GM12864 (cell line): Measurements from ENCODE around the gene NUB1.

Source experiments
- DNase-seq: peaks from one replicate; pipeline ENCODE4 v3.0.0-alpha.2; 2011; ENCODE audit warnings: low read depth
- H3K4me3 ChIP-seq: 2 replicates; pipeline ENCODE4 v1.5.1; 2011; ENCODE audit warnings: mild to moderate bottlenecking, low read depth, low read length, control low read depth
- TF ChIP-seq, protein P1 (sequence below): IDR thresholded peaks from 2 replicates; pipeline ENCODE4 v1.5.1; 2011; ENCODE audit warnings: low read depth, mild to moderate bottlenecking, moderate library complexity, low read length, control low read depth, inconsistent platforms; ENCODE audit errors: missing control alignments

Gene NUB1

DNA sequence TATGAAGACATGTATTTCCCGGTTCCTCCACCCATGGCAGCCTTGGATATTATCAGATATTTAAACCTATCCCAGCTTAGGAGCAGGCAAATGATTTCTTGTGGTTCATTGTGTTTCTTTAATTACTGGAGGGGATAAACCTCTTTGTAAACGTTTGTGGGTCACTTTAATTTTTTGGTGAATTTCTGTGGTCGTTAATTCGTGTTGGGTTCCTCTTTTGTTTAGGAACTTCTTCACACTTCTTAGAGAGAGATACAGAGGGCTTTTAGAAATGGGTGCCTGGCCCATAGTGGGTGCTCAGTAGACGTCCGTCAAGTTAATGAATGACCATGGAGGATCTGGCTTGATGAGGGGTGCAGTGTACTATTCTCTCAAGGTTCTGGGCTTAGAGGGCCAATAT lies 27.2 kb upstream of the NUB1 start:
- TF ChIP-seq, protein P1, sequence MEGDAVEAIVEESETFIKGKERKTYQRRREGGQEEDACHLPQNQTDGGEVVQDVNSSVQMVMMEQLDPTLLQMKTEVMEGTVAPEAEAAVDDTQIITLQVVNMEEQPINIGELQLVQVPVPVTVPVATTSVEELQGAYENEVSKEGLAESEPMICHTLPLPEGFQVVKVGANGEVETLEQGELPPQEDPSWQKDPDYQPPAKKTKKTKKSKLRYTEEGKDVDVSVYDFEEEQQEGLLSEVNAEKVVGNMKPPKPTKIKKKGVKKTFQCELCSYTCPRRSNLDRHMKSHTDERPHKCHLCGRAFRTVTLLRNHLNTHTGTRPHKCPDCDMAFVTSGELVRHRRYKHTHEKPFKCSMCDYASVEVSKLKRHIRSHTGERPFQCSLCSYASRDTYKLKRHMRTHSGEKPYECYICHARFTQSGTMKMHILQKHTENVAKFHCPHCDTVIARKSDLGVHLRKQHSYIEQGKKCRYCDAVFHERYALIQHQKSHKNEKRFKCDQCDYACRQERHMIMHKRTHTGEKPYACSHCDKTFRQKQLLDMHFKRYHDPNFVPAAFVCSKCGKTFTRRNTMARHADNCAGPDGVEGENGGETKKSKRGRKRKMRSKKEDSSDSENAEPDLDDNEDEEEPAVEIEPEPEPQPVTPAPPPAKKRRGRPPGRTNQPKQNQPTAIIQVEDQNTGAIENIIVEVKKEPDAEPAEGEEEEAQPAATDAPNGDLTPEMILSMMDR = no peak
- DNase-seq = no peak
- no peak overlapping the region for H3K4me3 ChIP-seq

DNA sequence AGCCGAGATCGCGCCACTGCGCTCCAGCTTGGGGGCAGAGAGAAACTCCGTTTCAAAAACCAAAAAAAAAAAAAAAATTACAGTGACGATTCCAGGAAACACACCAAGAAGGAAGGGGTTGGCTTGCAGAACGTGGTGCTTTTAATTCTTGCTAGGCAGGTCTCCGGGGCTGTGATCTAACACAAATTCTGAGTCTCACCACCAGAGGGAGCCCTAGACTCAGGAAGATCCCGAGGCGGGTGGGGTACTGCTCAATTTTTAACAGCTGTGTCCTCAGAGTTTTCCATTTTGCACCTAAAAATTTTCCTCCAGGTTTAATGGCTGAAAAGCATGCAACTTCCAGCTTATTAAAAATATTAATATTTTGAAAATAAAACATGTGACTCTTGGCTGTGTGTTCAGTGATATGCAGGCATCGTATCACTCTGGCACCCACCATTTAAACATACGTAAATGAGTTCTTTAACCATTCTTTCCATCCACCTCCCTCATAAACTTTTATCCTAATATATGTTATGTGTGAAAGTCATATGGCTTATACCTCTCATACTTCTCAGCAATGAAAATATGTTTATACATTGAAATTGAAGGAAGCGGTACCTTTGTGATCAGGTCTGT lies 26.5 kb upstream of the NUB1 start:
- TF ChIP-seq, protein P1 = peak; percentile 73
- no peak for DNase-seq
- H3K4me3 ChIP-seq = no peak overlapping the region

DNA sequence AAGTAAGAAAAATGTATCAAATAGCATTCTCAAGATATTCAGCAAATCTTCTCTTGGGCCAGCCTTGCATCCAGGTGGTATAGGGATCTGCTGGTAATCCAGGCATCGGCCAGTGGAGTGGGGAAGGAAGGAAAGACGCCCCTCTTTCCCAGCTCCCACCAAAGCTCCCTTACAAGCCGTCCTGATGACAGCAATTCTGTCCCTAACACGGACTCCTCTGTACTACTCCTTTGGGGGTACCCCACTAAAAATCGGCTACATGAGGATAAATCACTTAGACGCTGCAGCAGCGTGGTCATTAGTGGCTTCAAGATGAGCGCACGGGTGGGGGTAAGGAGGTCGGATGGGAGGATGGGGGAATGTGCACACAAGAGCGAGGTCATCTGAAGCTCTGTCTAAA lies 24.7 kb upstream of the NUB1 start:
- H3K4me3 ChIP-seq = no peak overlapping the region
- TF ChIP-seq, protein P1 = no peak
- DNase-seq = no peak

DNA sequence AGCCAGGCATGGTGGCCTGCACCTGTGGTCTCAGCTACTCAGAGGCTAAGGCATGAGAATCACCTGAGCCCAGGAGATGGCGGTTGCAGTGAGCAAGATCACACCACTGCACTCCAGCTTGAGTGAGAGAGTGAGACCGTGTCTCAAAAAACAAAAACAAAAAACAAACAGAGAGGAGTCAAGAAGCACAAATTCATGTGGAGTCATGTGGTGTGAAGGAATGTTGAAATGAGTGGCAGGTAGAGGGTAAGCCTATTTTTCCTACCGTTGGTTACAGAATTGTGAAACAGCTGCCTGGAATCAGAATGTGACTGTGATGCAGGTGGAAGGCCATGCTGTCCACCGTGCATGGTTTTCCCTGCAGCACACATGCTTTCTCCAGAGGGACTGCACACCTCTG lies 23.7 kb upstream of the NUB1 start:
- DNase-seq = no peak

DNA sequence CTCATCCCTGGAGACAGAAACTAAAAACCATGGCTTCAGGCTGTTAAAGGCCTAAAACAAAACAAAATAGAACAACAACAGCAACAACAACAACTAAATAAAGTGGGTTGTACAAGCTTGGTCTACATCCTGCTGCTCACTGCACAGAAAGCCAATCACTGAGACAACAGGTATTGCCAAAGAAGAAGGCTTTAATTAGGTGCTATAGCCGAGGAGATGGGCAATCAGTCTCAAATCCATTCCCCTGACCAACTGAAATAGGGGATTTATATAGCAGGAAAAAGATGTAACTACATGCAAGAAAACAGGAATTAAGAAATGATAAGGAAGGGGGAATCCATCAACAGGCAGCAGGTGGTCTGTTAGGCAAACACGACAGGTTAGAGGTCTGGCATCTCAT lies 22.4 kb upstream of the NUB1 start:
- H3K4me3 ChIP-seq = no peak overlapping the region
- TF ChIP-seq, protein P1 = no peak
- no peak for DNase-seq

More for the DNA sequence above, 23.7 kb upstream of the NUB1 start:
- no peak overlapping the region for H3K4me3 ChIP-seq
- TF ChIP-seq, protein P1 = no peak

DNA sequence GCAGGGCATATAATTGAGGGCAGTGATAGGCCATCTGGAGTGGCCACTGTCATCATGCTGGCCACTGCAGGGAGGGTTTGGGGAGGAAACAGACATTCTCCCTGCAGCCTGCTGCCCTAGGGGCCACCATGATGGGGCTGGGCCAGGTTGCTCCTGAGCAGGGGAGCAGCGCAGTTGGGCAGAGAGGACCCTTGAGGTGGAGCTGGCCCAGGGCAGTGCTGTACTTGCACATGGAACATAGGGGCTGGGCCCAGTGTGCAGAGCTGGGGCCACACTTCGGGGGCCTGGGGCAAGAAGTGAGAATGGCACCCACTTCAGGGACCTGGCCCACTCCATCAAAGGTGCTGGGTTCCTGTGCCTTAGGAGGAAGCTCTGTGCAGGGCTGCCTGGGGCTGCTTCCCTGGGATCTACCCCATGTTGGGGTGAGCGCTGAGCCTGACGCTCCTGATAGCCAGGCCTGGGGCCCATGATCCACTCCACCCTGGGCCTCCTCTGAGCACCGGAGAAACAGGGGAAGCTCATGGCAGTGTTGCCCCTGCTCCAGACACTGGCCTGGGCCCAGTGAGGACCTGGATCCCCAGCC lies 21.3 kb upstream of the NUB1 start:
- H3K4me3 ChIP-seq = no peak overlapping the region
- TF ChIP-seq, protein P1 = no peak
- DNase-seq = no peak

DNA sequence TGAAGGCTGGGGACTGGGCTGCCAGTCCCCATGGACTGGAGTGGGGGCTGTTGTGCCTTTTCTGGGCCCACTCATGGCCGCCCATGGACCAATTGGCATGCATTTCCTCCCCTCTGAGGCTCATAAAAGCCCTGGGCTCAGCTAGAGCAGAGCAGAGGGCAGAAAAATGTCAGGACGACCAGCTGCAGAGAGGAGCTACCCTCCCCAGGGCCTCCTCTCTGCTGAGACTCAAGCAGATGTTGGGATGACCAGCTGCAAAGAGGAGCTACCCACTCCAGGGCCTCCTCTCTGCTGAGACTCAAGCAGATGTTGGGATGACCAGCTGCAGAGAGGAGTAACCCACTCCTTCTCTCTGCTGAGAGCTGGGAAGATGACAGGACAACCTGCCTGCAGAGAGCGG lies 20.3 kb upstream of the NUB1 start:
- H3K4me3 ChIP-seq = no peak overlapping the region
- TF ChIP-seq, protein P1 = no peak
- no peak for DNase-seq
